OCI-LY3 (cell line): ENCODE measurements around the gene MRPL20.

Experiments
- CTCF ChIP-seq: fragments of 200-600, 300-600 bp; sonication (generic); IDR thresholded peaks from 2 replicates; pipeline ENCODE4 v1.5.1; 2014; ENCODE audit warnings: antibody characterized with exemption, low read length, low read depth
- EZH2phosphoT487 ChIP-seq: fragments of 200-600 bp; shearing (Covaris generic); IDR thresholded peaks from 2 replicates; pipeline ENCODE4 v1.6.1; 2018; ENCODE audit warnings: antibody characterized with exemption, mixed run types, low read depth

GRCh38 chr1:1440262-1441001, 33.3 kb upstream of the MRPL20 start:
- TF ChIP-seq CTCF (no peak), EZH2phosphoT487 (no peak)
